H7 (cell line): ENCODE results near the gene COQ6. TPM values are rescaled to one million over a fixed set of nuclear protein-coding genes. Genes with fewer than 3 reads are reported as not detected.
"Not testable (repeated sequence)": the region's sequence is repeated elsewhere in the genome, so short reads cannot be mapped to it uniquely, and the experiment has no call there.

ENCODE experiments used
- DNase-seq: peaks from one replicate; pipeline ENCODE4 v3.0.0; 2012
- H3K27me3 ChIP-seq: 2 replicates; pipeline ENCODE4 v1.6.0; 2011; ENCODE audit warnings: mild to moderate bottlenecking, low read length; ENCODE audit not compliant: control insufficient read depth, insufficient read depth
- H3K36me3 ChIP-seq: replicated peaks from 2 replicates; pipeline ENCODE4 v1.5.1; 2011; ENCODE audit warnings: low read length; ENCODE audit not compliant: control insufficient read depth, insufficient read depth
- H3K4me3 ChIP-seq: 2 replicates; pipeline ENCODE4 v1.5.1; 2011; ENCODE audit warnings: low read depth, mild to moderate bottlenecking, control low read depth, low read length, moderate library complexity; ENCODE audit not compliant: insufficient read depth
- total RNA-seq: library from RNA; depleted of rRNA; stranded (reverse); fragments of >200 nt; shearing (Covaris generic); gene quantifications from 2 replicates; pipeline ENCODE4 v1.2.3, GENCODE V29; 2014

The COQ6 gene
- total RNA-seq, 1 experiment from 2014 or later: 11.3 TPM

GRCh38 chr14:73953731-73954130 lies 3.6 kb downstream of the COQ6 start:
- Histone ChIP-seq H3K4me3 (no peak overlapping the region), H3K36me3 (peaks cover 1% of the 10 kb centered on the region), H3K27me3 (no peaks in the 10 kb centered on the region)
- DNase-seq: no peak

GRCh38 chr14:73955674-73956073 lies 5.6 kb downstream of the COQ6 start:
- peaks cover 1% of the 10 kb centered on the region for H3K36me3 ChIP-seq
- no peak for DNase-seq
- H3K27me3 ChIP-seq: no peaks in the 10 kb centered on the region
- H3K4me3 ChIP-seq: no peak overlapping the region

GRCh38 chr14:73958591-73958990 lies 8.5 kb downstream of the COQ6 start:
- H3K27me3 ChIP-seq: no peaks in the 10 kb centered on the region
- peaks cover 10% of the 10 kb centered on the region for H3K36me3 ChIP-seq
- H3K4me3 ChIP-seq: no peak overlapping the region
- DNase-seq: no peak

- Histone ChIP-seq H3K36me3 (peaks cover 10% of the 10 kb centered on the region), H3K27me3 (no peaks in the 10 kb centered on the region), H3K4me3 (no peak overlapping the region)
- DNase-seq: no peak
Observed at GRCh38 chr14:73961192-73961591, 11.1 kb downstream of the COQ6 start.

DNA sequence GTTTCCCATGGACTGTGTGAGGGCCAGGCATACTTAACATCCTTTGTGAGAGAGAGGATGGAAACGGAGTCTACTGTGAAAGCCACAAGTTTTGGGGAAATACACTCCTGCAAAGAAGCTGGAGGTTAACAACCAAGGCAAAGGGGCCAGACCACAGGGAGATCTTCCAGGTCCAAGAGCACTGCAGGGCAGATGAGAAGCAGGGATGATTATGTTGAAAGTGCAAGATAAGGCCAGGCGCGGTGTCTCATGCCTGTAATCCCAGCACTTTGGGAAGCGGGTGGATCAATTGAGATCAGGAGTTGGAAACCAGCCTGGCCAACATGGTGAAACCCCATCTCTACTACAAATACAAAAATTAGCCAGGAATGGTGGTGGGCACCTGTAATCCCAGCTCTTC lies 15.1 kb downstream of the COQ6 start:
- Histone ChIP-seq H3K27me3 (no peaks in the 10 kb centered on the region), H3K36me3 (peaks cover 12% of the 10 kb centered on the region), H3K4me3 (no peak overlapping the region)
- DNase-seq: no peak

- Histone ChIP-seq H3K4me3 (no peak overlapping the region), H3K27me3 (no peaks in the 10 kb centered on the region), H3K36me3 (peaks cover 4% of the 10 kb centered on the region)
- DNase-seq: no peak
Observed at GRCh38 chr14:73968885-73969284, 18.8 kb downstream of the COQ6 start.

DNA sequence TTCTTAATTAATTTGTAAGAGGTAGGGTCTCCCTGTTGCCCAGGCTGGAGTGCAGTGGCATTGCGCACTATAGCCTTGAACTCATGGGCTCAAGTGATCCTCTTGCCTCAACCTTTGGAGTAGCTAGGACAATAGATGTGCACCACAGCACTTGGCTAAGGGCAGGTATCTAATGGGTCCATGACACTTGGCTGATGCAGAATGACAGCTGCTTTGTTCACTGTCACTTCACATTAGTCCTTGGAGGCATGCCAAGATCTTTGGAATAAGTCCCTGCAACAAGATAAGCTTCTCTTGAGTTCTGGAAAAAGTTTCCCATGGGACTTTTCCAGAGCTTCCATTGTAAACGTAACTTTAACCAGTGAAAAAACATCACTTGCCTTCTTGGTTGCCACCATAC lies 23.4 kb downstream of the COQ6 start:
- H3K27me3 ChIP-seq: no peaks in the 10 kb centered on the region
- peaks cover 4% of the 10 kb centered on the region for H3K36me3 ChIP-seq
- DNase-seq: no peak
- H3K4me3 ChIP-seq: no peak overlapping the region

- no peaks in the 10 kb centered on the region for H3K27me3 ChIP-seq
- H3K4me3 ChIP-seq: no peak overlapping the region
- peaks cover 2% of the 10 kb centered on the region for H3K36me3 ChIP-seq
- no peak for DNase-seq
Observed at GRCh38 chr14:73976125-73976524, 26.0 kb downstream of the COQ6 start.

DNA sequence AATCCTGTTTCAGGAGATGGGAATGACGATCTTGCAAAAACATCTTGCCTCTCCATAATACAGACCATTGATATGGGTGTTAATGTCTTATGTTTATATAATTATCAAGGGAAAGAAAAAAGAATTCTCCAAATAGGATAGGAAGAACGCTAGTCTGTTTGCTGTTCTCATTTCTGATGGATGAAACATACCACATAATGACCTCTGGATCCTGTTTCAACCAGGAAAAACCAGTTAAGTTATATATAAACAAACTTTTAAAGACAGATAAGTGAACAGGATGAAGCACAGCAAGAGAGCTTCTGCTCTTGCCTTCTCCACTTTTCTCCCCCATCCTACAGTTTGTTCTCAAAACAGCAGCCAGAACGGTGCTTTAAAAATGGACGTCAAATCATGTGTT lies 27.8 kb downstream of the COQ6 start:
- no peak overlapping the region for H3K4me3 ChIP-seq
- DNase-seq: no peak
- H3K27me3 ChIP-seq: no peaks in the 10 kb centered on the region
- H3K36me3 ChIP-seq: peaks cover 2% of the 10 kb centered on the region

GRCh38 chr14:73988065-73988464 lies 38.0 kb downstream of the COQ6 start:
- no peak for DNase-seq
- no peak overlapping the region for H3K4me3 ChIP-seq
- H3K36me3 ChIP-seq: no peaks in the 10 kb centered on the region
- H3K27me3 ChIP-seq: no peaks in the 10 kb centered on the region

GRCh38 chr14:73988656-73989055 lies 38.6 kb downstream of the COQ6 start:
- H3K27me3 ChIP-seq, DNase-seq, H3K36me3 ChIP-seq, H3K4me3 ChIP-seq: not testable (repeated sequence)

DNA sequence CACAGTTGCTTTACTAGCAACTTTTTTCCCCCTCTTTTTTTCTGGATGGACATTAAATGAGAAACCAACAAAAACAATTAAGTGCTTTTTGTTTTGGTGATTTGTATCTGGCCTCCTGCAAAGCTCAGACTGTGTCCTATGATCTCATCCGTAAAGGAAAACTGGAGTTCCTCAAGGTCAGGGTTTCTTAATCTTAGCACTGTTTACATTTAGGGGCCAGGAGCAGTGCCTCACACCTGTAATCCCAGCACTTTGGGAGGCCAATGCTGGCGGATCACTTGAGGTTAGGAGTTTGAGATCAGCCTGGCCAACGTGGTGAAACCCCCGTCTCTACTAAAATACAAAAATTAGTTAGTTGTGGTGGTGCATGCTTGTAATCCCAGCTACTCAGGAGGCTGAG lies 41.0 kb downstream of the COQ6 start:
- H3K36me3 ChIP-seq: no peaks in the 10 kb centered on the region
- no peak for DNase-seq
- no peak overlapping the region for H3K4me3 ChIP-seq
- H3K27me3 ChIP-seq: no peaks in the 10 kb centered on the region

GRCh38 chr14:73994926-73995325 lies 44.8 kb downstream of the COQ6 start:
- not testable (repeated sequence) for H3K27me3 ChIP-seq, DNase-seq, H3K4me3 ChIP-seq, H3K36me3 ChIP-seq

DNA sequence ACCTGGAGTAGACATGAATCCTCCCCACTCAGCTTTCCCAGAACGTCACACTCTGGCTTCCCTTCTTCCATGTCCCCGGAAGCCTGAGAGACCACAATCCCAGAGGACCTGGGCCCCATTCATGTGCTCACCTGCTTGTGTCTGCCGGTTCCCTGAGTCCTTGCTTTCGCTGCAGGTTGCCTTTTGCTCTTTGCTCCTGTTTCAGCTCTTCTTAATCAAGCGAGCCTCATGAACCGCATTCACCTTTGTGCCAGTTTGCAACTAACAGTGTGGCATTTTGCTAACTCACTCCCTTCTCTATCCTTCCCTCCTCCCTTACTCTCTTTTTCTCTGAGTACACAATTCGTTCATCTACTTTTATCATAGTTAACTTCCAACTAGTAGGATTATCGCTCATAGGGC lies 45.9 kb downstream of the COQ6 start:
- DNase-seq: no peak
- no peaks in the 10 kb centered on the region for H3K36me3 ChIP-seq
- H3K4me3 ChIP-seq: no peak overlapping the region
- H3K27me3 ChIP-seq: no peaks in the 10 kb centered on the region

DNA sequence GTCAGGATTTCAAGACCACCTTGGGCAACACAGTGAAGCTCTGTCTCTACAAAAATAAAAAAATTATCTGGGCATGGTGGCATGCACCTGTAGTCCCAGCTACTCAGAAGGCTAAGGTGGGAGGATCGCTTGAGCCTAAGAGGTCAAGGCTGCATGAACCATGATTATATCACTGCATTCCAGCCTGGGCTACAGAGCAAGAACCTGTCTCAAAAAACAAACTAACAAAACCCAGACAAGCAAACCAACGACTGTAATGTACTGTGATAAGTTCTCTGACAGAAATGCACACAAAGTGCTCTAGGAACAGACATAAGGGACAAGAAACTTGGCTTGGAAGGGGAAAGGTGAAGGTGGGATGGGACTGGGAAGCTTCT lies 46.6 kb downstream of the COQ6 start:
- DNase-seq: no peak
- H3K36me3 ChIP-seq: no peaks in the 10 kb centered on the region
- no peaks in the 10 kb centered on the region for H3K27me3 ChIP-seq
- H3K4me3 ChIP-seq: no peak overlapping the region

DNA sequence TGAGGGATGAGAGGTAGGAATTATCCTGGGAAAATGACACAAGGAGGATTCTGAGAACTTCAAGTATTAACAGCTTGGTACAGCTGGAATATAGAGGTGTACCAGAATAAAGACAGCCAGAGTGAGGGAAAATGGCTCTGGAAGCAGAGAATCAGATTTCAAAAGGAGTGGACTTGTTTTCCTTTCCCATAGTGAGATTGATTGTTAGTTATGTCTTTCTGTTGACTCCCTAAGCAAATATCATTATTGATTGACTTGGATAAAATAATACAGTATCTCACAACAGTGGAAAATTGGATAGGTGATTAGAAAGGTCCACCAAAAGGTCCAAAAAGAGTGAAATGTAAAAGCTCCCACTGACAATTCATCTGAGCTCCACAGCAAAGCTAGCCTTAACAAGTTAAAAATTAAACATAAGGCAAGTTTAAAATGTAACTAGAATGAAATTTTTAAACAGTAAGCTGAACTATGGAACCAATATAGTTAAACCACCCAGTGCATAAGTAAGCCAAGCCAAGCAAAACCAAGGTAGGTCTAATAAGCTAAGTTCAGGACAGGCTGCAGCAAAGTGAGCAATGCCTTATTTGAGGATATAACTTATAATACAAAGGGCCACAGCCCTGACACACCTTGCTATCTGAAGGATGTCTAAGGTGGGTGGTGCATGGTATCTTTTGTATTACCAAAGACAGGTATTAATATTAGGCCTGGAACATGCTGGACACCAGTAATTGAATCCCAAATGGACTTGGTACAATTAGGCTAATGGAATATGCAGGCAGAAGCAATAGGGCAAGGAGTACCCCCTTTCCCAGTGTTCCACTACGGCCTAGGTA lies 47.2 kb downstream of the COQ6 start:
- no peaks in the 10 kb centered on the region for H3K27me3 ChIP-seq
- no peak for DNase-seq
- no peaks in the 10 kb centered on the region for H3K36me3 ChIP-seq
- no peak overlapping the region for H3K4me3 ChIP-seq
